Activated CD4-positive, alpha-beta memory T cell treated with anti-CD3 and anti-CD28 coated beads for 36 hours (primary cell): ENCODE results near the gene LDHAL6B. TPM values are rescaled to one million over a fixed set of nuclear protein-coding genes. Genes with fewer than 3 reads are reported as not detected.
"Not testable (repeated sequence)": the region's sequence is repeated elsewhere in the genome, so short reads cannot be mapped to it uniquely, and the experiment has no call there.

Experiments used
- CTCF ChIA-PET: fragments of 350-600 bp; sonication (Branson Sonifier 250); formaldehyde crosslinking; loops from one replicate; lab custom pipeline; 2021; ENCODE audit warnings: antibody characterized with exemption, inconsistent platforms; lab: Charles Lee
- POLR2A ChIA-PET: fragments of 350-600 bp; sonication (Branson Sonifier 250); formaldehyde crosslinking; loops from one replicate; lab custom pipeline; 2021; ENCODE audit warnings: antibody characterized with exemption; lab: Charles Lee
- DNase-seq: peaks from one replicate; pipeline ENCODE4 v3.0.0-alpha.2; 2020
- H3K27ac Mint-ChIP-seq: one replicate; pipeline ENCODE4 v1.8.0; 2021; ENCODE audit warnings: mixed read lengths
- H3K27me3 Mint-ChIP-seq: one replicate; pipeline ENCODE4 v1.8.0; 2021; ENCODE audit warnings: mixed read lengths
- H3K36me3 Mint-ChIP-seq: one replicate; pipeline ENCODE4 v1.8.0; 2021; ENCODE audit warnings: mixed read lengths
- H3K4me1 Mint-ChIP-seq: one replicate; pipeline ENCODE4 v1.8.0; 2021; ENCODE audit warnings: low read depth, mixed read lengths
- H3K4me3 Mint-ChIP-seq: one replicate; pipeline ENCODE4 v1.8.0; 2021; ENCODE audit warnings: mild to moderate bottlenecking, mixed read lengths
- H3K9me3 Mint-ChIP-seq: one replicate; pipeline ENCODE4 v1.8.0; 2021; ENCODE audit warnings: mixed read lengths
- intact Hi-C: fragments of 100-400 bp; cut with micrococcal nuclease; formaldehyde crosslinking; loops from one replicate; pipeline ENCODE4 v1.15.1; 2023
- total RNA-seq, 2 experiments: library from RNA; stranded (reverse); gene quantifications; one replicate each; pipeline ENCODE4 v1.2.3, GENCODE V29; 2021

Gene LDHAL6B
- total RNA-seq: not detected

GRCh38 chr15:59206623-59207183 is at the start of gene LDHAL6B:
LDHAL6B (plus strand) TSS chr15:59206843; CDS start chr15:59206941, 98 bp downstream.
- Mint-ChIP-seq H3K27me3 (no peaks in the 10 kb centered on the region), H3K27ac (no peak within 1 kb of the TSS), H3K9me3 (no peaks in the 10 kb centered on the region), H3K4me1 (no peaks in the 10 kb centered on the region), H3K4me3 (no peak within 1 kb of the TSS), H3K36me3 (no peaks in the 10 kb centered on the region)
- CTCF ChIA-PET: no interaction called here
- intact Hi-C loops: no loop called here
- POLR2A ChIA-PET: no interaction called here
- DNase-seq: no peak

GRCh38 chr15:59157396-59157795 is 49.2 kb upstream of the LDHAL6B start:
- POLR2A ChIA-PET: no interaction called here
- Mint-ChIP-seq H3K9me3 (no peaks in the 10 kb centered on the region), H3K4me3 (no peak overlapping the region), H3K36me3 (no peaks in the 10 kb centered on the region), H3K27ac (no peak overlapping the region), H3K27me3 (no peaks in the 10 kb centered on the region), H3K4me1 (no peaks in the 10 kb centered on the region)
- intact Hi-C loops: no loop called here
- no peak for DNase-seq
- CTCF ChIA-PET: no interaction called here

DNA sequence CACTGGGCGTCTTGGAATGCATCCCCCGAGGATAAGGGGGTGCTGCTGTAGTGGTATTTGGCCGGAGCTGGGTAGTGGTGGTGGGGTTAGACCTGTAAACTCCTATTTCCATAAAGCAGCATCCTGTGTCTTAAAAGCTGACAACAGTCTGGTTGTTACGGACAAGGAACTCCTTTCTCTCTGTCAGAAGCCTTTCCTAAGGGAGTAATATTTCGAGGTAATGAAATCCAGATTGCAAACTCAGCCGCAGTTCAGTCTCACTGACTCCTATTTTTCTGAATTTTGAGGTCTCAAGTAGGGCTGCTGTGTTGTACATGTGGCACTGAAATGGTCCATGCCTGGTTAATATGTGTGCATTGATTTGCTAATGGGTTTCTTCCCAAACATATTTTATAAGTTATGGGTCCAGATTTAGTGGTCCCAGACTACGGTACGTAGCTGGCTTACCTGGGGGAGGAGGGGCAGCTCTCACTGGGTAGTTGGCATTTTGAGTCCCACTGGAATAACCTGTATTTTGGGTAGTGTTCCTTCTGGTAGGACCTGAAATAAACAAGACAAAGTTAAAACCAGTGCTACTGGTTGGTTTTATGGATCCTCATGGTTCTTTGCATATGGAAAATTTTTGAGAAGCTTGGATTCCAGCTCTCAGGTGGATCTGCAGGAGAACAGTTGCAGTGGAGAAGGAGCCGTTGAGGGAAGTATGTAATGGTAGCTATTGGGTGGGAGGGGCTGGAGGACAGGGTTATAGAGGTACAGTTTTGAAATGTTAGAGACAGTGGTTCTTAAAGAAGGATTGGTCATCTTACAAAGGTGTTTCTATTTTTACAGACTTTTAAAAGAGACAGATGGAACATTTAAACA is 48.6 kb upstream of the LDHAL6B start:
- CTCF ChIA-PET: no interaction called here
- H3K4me3 Mint-ChIP-seq: no peak overlapping the region
- H3K27me3 Mint-ChIP-seq: no peaks in the 10 kb centered on the region
- no peak overlapping the region for H3K27ac Mint-ChIP-seq
- H3K4me1 Mint-ChIP-seq: no peaks in the 10 kb centered on the region
- no peaks in the 10 kb centered on the region for H3K36me3 Mint-ChIP-seq
- H3K9me3 Mint-ChIP-seq: no peaks in the 10 kb centered on the region
- POLR2A ChIA-PET: no interaction called here
- no peak for DNase-seq
- intact Hi-C loops: no loop called here

GRCh38 chr15:59158701-59159034 is 48.0 kb upstream of the LDHAL6B start:
- no peaks in the 10 kb centered on the region for H3K9me3 Mint-ChIP-seq
- ChIA-PET POLR2A (no interaction called here), CTCF (no interaction called here)
- intact Hi-C loops: no loop called here
- no peaks in the 10 kb centered on the region for H3K4me1 Mint-ChIP-seq
- no peak for DNase-seq
- no peaks in the 10 kb centered on the region for H3K27me3 Mint-ChIP-seq
- no peak overlapping the region for H3K27ac Mint-ChIP-seq
- no peak overlapping the region for H3K4me3 Mint-ChIP-seq
- no peaks in the 10 kb centered on the region for H3K36me3 Mint-ChIP-seq

- no peak for DNase-seq
- no peak overlapping the region for H3K27ac Mint-ChIP-seq
- no peaks in the 10 kb centered on the region for H3K36me3 Mint-ChIP-seq
- ChIA-PET CTCF (no interaction called here), POLR2A (no interaction called here)
- no peaks in the 10 kb centered on the region for H3K27me3 Mint-ChIP-seq
- no peak overlapping the region for H3K4me3 Mint-ChIP-seq
- intact Hi-C loops: no loop called here
- H3K4me1 Mint-ChIP-seq: no peaks in the 10 kb centered on the region
- H3K9me3 Mint-ChIP-seq: no peaks in the 10 kb centered on the region
These were observed 47.4 kb upstream of the LDHAL6B start for GRCh38 chr15:59159210-59159609.

- ChIA-PET CTCF (interaction anchor here (0.9 to 1.5 kb wide), 5 partner anchors 14 to 368 kb away, joined by 4 to 7 read pairs (median 5); no protein-coding TSS in a partner anchor), POLR2A (no interaction called here)
- no peak overlapping the region for H3K4me3 Mint-ChIP-seq
- DNase-seq: peak; percentile 33
- no peaks in the 10 kb centered on the region for H3K9me3 Mint-ChIP-seq
- no peak overlapping the region for H3K27ac Mint-ChIP-seq
- no peaks in the 10 kb centered on the region for H3K4me1 Mint-ChIP-seq
- intact Hi-C loops: no loop called here
- no peaks in the 10 kb centered on the region for H3K36me3 Mint-ChIP-seq
- H3K27me3 Mint-ChIP-seq: no peaks in the 10 kb centered on the region
These were observed 45.6 kb upstream of the LDHAL6B start for GRCh38 chr15:59160880-59161593.

GRCh38 chr15:59162080-59162479 is 44.6 kb upstream of the LDHAL6B start:
- H3K4me3 Mint-ChIP-seq, POLR2A ChIA-PET, H3K9me3 Mint-ChIP-seq, H3K27me3 Mint-ChIP-seq, H3K27ac Mint-ChIP-seq, H3K36me3 Mint-ChIP-seq, DNase-seq, intact Hi-C loops, H3K4me1 Mint-ChIP-seq: not testable (repeated sequence)
- CTCF ChIA-PET: interaction anchor here (0.6 to 1.5 kb wide), 7 partner anchors 13 to 367 kb away, joined by 3 to 7 read pairs (median 4); no protein-coding TSS in a partner anchor

DNA sequence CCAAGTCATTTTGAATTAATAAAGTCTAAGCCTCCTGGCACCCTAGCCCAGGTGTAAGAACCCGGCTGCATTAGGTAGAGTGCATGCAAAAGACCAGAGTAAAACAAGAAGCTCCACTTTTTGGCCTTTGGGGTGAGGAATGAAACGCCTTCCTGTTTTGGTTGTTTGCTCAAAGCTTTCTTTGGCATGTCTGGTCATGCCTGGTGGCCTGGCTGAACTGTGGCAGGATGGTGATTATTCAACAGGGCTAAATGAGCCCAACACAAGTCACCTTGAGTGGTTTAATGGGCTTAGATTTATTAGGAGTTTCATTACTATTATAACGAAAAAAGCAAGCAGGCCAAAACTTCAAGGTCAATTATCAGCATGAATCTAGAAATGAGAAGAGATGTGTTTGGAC is 40.9 kb upstream of the LDHAL6B start:
- H3K4me1 Mint-ChIP-seq: peaks cover 5% of the 10 kb centered on the region
- no peaks in the 10 kb centered on the region for H3K36me3 Mint-ChIP-seq
- intact Hi-C loops: no loop called here
- no peaks in the 10 kb centered on the region for H3K9me3 Mint-ChIP-seq
- no peak for DNase-seq
- ChIA-PET POLR2A (no interaction called here), CTCF (interaction anchor here (1.1 to 1.8 kb wide), 3 partner anchors 9 to 367 kb away, joined by 3 to 8 read pairs (median 5); no protein-coding TSS in a partner anchor)
- H3K27me3 Mint-ChIP-seq: no peaks in the 10 kb centered on the region
- H3K4me3 Mint-ChIP-seq: no peak overlapping the region
- H3K27ac Mint-ChIP-seq: no peak overlapping the region

DNA sequence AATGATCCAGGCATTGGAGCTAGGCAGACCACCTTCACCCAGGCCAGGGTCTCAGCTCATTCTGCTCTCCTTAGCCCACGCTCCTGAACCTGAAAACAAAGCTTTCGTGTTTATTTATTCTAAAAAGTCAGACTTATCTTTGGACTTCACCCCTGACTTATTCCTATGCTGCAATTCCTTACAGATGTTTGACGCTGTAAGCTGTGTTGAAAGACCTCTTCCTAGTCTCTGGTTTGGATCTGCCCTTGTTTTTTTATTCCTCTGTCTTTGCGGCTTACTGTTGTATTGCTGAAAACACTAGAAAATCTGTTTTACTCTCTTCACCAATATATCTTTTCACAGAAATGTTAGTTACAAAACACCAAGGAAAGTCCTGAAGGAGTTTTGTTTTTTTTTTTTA is 40.5 kb upstream of the LDHAL6B start:
- ChIA-PET POLR2A (no interaction called here), CTCF (interaction anchor here (1.0 to 1.8 kb wide), 4 partner anchors 9 to 367 kb away, joined by 3 to 8 read pairs (median 4); no protein-coding TSS in a partner anchor)
- intact Hi-C loops: no loop called here
- no peak overlapping the region for H3K27ac Mint-ChIP-seq
- peaks cover 5% of the 10 kb centered on the region for H3K4me1 Mint-ChIP-seq
- no peaks in the 10 kb centered on the region for H3K27me3 Mint-ChIP-seq
- H3K36me3 Mint-ChIP-seq: no peaks in the 10 kb centered on the region
- no peak for DNase-seq
- H3K4me3 Mint-ChIP-seq: no peak overlapping the region
- H3K9me3 Mint-ChIP-seq: no peaks in the 10 kb centered on the region

GRCh38 chr15:59166601-59167265 is 39.9 kb upstream of the LDHAL6B start:
- Mint-ChIP-seq H3K4me3 (no peak overlapping the region), H3K9me3 (no peaks in the 10 kb centered on the region), H3K27me3 (no peaks in the 10 kb centered on the region), H3K36me3 (no peaks in the 10 kb centered on the region), H3K4me1 (peaks cover 5% of the 10 kb centered on the region), H3K27ac (no peak overlapping the region)
- POLR2A ChIA-PET: no interaction called here
- CTCF ChIA-PET: interaction anchor here (1.0 to 1.8 kb wide), 4 partner anchors 8 to 366 kb away, joined by 3 to 8 read pairs (median 4); no protein-coding TSS in a partner anchor
- intact Hi-C loops: no loop called here
- no peak for DNase-seq

GRCh38 chr15:59168536-59168935 is 38.1 kb upstream of the LDHAL6B start:
- DNase-seq: no peak
- no peak overlapping the region for H3K27ac Mint-ChIP-seq
- H3K27me3 Mint-ChIP-seq: no peaks in the 10 kb centered on the region
- no peak overlapping the region for H3K4me3 Mint-ChIP-seq
- CTCF ChIA-PET: no interaction called here
- peaks cover 5% of the 10 kb centered on the region for H3K4me1 Mint-ChIP-seq
- POLR2A ChIA-PET: no interaction called here
- no peaks in the 10 kb centered on the region for H3K36me3 Mint-ChIP-seq
- no peaks in the 10 kb centered on the region for H3K9me3 Mint-ChIP-seq
- intact Hi-C loops: no loop called here

- peaks cover 2% of the 10 kb centered on the region for H3K9me3 Mint-ChIP-seq
- ChIA-PET CTCF (no interaction called here), POLR2A (no interaction called here)
- H3K27me3 Mint-ChIP-seq: peaks cover 1% of the 10 kb centered on the region
- H3K4me3 Mint-ChIP-seq: no peak overlapping the region
- H3K4me1 Mint-ChIP-seq: peaks cover 5% of the 10 kb centered on the region
- H3K27ac Mint-ChIP-seq: no peak overlapping the region
- intact Hi-C loops: no loop called here
- no peaks in the 10 kb centered on the region for H3K36me3 Mint-ChIP-seq
- no peak for DNase-seq
These were observed 37.4 kb upstream of the LDHAL6B start for GRCh38 chr15:59169251-59169708.
